GM12875 (cell line): ENCODE results near the gene PAPPA.

ENCODE experiments used
- H3K4me3 ChIP-seq: one replicate; pipeline ENCODE4 v1.5.1; 2011; ENCODE audit warnings: low read depth, low read length, control low read depth
- CTCF ChIP-seq: IDR thresholded peaks from 2 replicates; pipeline ENCODE4 v1.5.1; 2011; ENCODE audit warnings: low read depth, mild to moderate bottlenecking, control low read depth, inconsistent platforms, low read length, moderate library complexity, borderline replicate concordance; ENCODE audit not compliant: insufficient read depth

PAPPA gene

GRCh38 chr9:116405321-116405720 lies 251.7 kb downstream of the PAPPA start:
- TF ChIP-seq CTCF, result no peak
- H3K4me3 ChIP-seq, result no peak overlapping the region

- no peak for TF ChIP-seq CTCF
- H3K4me3 ChIP-seq, result no peak overlapping the region
These were observed 252.9 kb downstream of the PAPPA start for GRCh38 chr9:116406469-116406868.

- no peak for TF ChIP-seq CTCF
- H3K4me3 ChIP-seq, result no peak overlapping the region
These were observed 255.5 kb downstream of the PAPPA start for GRCh38 chr9:116409129-116409528.

- no peak overlapping the region for H3K4me3 ChIP-seq
- TF ChIP-seq CTCF, result no peak
These were observed 256.0 kb downstream of the PAPPA start for GRCh38 chr9:116409638-116410037.

- no peak for TF ChIP-seq CTCF
- H3K4me3 ChIP-seq, result no peak overlapping the region
These were observed 257.9 kb downstream of the PAPPA start for GRCh38 chr9:116411506-116411905.

GRCh38 chr9:116414374-116414773 lies 260.8 kb downstream of the PAPPA start:
- H3K4me3 ChIP-seq, result no peak overlapping the region
- TF ChIP-seq CTCF, result no peak

- H3K4me3 ChIP-seq, result no peak overlapping the region
- TF ChIP-seq CTCF, result no peak
These were observed 262.8 kb downstream of the PAPPA start for GRCh38 chr9:116416421-116416820.
